HG03196 (cell line): ENCODE data around the gene ZBTB24.
A peak's percentile ranks its signal among the peaks of the same experiment; 100 is the strongest.
"Not testable (repeated sequence)": the region's sequence is repeated elsewhere in the genome, so short reads cannot be mapped to it uniquely, and the experiment has no call there.

Experiments
- ATAC-seq: cut with Tn5 transposase; IDR thresholded peaks from one replicate; pipeline ENCODE4 v1.9.1; 2021; ENCODE audit not compliant: unreplicated experiment

Gene ZBTB24

DNA sequence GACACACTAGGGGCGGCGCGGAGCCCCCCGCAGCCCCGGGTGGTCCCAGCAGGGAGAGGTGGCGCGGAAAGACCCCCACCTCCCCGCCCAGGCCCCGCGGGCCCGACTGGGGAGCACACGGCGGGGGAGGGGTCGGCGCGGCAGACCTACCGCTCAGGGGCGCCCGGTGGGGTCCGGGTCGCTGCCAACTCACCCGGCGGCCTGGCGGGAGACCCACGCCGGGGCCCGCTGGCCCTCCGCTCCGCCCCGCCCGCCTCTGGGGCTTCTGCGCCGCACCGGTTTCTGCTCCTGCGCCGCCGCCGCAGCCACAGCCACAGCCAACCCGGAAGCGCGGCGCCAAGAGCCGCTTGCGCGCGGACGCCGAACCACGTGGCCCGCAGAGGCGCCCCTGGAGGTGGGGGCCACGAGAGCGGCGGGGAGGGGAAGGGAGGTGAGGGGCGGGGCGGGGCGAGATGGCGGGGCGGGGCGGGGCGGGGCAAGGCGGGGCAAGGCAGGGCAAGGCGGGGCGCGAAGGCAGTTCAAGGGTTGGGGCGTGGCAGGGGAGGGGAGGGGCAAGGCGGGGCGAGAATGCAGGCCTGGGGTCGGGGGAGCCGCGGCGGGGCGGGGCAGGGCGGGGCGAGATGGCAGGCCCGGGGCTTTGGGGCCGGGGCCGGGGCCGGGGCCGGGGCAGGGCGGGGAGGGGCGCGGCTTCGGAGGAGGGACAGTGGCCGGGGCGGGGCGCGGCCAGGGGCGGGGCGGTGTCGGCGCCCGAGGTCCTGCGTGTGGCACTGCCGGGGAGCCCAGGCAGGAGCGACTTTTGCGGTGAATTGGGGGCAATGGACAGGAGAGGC, at the start of gene ZBTB24:
ZBTB24 (minus strand) TSS at position 315 of the 830 bp plus-strand sequence. CDS start 1,193 bp downstream, outside the sequence.
- ATAC-seq, result peak; percentile 82

DNA sequence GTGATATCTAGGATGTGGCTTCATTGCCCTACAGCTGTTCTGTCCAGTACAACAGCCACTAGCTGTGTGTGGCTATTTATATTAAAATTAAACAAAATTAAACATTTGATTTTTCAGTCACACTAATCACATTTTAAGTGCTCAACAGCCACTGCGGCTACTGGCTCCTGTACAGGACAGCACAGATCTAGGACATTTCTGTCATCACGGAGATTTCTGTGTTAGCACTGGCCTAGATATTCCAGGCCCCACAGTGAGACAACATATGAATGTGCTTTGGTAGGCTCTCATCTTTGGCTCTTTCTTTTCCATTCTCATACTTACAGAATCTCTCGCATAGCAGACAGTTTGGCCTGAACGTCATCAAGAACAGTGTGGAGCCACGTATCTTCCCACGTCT, 48.4 kb upstream of the ZBTB24 start:
- no peak for ATAC-seq

DNA sequence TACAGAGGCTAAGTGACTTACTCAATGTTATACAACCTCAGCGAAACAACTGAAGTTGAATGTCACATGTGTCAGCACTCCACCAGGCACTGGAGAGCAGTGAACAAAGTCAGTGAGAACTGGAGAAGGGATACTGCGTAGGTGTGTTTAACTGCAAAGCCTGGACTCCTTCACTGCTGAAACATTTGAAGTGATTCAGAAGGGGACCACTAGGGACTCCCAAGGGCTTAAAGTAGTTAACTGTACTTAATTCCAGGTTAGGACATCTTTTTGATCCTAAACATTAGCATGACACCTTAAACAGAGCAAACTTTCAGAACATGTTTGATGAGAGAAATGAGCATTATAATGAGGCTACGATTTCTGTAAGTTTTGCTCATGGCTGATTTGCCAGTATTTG, 45.0 kb upstream of the ZBTB24 start:
- no peak for ATAC-seq

DNA sequence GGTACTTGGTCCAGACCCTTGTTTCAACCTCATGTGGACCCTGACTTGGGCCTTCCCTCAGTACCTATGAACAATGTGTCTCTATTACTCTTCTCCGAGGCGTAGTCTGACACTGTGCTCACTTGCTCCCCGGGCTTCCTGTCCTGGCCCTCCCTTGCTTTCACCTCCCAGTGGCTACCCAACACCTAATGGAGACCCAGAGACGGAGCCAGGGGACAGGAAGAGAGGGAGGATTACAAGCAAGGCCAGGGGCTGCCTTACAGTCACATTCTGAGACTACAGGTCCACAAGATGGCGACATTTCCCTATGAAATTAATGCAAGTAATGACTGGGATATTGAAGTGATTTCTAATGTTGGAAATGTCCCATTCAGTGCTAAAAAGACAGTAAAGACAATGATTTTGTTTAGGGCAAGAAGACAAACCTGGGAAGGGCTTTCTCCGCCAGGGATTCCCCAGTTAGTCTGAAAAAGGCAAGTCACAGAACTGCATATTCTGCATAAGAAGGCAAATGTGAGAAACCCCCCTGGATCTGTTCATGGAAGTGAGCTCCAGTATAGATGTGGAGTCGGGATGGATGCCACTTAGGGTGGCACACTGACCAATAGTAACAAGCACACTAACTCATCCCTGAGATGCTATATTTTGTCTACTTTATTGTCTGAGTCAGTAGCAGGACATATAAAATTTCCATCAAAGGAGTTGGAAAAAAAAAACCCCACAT, 44.0 kb upstream of the ZBTB24 start:
- ATAC-seq, result no peak

DNA sequence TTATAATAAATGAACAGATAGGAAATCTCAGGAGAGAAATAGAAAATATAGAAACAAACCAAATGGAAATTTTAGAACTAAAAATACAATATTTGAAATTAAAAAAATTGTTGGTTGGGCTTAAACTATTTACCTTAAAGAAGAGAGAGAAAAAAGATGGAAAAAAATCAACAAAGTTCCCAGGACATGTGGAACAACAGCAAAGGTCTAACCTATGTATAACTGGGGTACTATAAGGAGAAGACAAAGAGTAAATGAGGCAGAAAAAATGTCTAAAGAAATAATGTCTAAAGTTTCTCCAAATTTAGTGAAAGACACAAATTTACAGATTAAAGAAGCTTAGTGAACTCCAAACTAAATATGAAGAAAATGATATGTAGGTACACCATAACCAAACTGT, 41.1 kb upstream of the ZBTB24 start:
- no peak for ATAC-seq

DNA sequence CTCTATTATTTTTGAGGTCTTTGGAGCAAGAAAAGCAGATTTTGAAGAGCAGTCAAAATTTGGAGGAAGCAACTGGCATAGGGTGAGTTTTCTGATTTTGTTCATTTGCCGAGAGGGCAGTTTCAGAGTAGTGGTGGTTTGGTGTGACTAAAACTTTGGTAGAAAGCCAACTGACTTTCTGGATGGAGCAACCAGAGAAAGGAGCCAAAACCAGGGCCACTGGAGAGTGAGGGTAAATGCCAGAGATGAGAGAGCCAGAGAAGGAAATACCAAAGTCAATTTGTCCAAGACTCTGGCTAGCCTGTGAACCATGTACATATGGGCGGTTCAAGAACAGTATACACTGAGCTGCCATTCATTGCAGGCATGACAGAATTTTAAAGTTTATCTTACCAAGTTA, 40.5 kb upstream of the ZBTB24 start:
- no peak for ATAC-seq

DNA sequence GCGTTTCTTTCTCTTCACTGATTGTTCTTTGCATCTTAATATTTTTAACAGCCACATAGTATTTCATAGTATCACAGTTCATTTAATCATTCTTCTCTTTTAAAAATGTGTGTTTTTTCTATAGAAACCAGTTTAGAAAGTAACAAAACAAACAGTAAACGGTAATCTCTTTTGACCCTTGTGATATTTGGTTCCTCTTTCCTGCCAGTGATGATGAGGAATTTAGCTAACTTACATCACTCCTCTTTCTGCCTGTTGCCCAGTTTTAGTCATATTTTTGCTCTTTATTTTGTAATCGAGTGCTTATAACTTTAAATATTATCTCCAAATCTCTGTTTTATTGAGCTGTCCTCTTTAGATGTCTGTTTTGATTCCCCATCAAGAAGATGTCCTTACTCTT, 38.1 kb upstream of the ZBTB24 start:
- ATAC-seq, result no peak

DNA sequence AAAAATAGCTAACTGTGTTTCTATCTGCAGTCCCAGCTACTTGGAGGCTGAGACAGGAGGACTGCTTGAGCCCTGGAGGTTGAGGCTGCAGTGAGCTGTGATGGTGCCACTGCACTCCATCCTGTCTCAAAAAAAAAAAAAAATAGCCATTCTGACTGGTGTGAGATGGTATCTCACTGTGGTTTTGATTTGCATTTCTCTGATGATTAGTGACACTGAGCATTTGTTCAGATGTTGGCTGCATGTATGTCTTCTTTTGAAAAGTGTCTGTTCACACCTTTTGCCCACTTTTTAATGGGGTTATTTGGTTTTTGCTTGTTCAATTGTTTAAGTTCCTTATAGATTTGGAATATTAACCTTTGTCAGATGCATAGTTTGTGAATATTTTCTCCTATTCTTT, 36.6 kb upstream of the ZBTB24 start:
- ATAC-seq, result not testable (repeated sequence)

DNA sequence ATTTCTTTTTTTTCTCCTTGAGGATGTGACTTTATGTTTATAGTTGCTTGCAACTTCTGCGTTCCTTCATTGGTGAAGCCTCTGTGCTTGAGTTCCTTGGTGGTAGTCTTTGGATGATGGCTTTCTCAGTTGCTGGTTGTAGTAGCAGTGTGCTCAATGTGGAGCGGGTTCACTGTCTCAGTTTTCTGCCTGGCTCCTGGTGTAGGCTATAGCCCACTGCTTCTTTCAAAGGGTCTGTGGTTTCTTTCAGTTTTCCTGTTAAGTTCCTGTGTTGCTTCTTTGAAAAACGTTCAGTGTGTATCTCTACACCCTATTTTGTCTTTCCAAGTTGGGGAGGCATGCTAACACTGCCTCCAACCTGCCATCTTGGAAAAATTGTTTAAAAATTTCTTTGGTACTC, 33.9 kb upstream of the ZBTB24 start:
- no peak for ATAC-seq

DNA sequence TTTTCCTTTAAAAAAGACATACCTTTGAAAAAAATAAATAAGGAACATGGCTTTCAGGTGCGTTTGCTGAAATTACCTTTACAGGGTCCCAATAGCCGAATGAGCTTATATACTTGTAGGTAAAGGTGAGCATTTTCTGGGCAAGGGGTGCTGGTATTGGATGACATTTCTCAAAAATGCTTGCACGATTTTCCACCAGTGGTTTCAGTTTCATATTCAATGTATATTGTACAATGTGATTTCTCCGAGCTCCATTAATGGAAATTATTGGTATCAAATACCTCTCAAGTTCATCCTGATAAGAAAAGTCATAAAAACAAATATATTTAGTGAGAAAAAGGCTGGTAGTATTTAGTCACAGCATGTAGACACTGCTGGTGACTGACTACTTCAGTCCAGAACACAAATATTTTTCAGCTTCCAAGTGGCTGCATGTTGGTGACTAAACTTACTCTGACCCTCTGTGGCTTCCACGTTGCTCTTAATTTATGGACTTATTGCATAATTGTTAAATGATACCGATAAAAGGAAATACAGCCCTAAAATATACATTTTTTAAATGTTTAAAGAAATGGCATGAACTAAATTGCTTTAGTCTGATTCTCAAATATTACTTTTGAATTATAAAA, 32.9 kb upstream of the ZBTB24 start:
- ATAC-seq, result no peak

DNA sequence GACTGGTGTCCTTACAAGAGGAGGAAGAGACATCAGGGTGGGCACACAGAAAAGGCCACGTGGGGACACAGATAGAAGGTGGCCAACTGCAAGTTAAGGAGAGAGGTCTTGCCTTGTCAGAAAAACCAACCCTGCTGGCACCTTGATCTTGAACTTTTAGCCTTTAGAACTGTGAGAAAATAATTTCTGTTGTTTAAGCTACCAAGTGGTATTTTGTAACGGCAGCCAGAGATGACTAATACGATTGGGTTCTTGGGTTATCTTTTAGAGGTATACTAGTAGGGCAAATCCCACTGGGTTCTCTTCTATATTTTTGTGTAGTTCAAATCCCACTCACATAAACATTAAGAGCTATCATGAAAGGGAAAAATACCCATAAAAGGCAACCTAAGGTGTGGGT, 31.9 kb upstream of the ZBTB24 start:
- ATAC-seq, result no peak

DNA sequence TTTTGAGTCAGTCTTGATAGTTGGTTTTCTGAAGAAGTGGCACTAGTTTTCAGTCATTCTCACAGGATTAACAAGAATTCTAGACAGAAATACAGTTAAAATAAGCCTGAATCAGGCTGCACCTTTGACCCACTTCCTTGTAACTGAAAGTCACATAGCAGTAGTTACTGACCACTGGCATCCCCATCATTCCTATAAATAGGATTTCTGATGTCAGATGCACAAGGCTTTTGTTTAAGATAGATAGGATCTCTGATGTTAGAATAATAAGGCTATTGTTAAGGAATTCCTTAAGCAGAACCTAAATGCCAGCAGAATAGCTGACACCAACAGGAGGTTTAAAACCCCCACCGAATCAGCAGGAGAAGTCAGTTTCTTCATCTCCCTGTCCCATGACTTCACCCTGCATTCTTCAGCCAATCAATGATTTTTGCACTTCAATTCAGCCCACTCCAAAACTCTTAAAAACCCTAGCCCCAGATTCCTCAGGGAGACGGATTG, 30.6 kb upstream of the ZBTB24 start:
- no peak for ATAC-seq

DNA sequence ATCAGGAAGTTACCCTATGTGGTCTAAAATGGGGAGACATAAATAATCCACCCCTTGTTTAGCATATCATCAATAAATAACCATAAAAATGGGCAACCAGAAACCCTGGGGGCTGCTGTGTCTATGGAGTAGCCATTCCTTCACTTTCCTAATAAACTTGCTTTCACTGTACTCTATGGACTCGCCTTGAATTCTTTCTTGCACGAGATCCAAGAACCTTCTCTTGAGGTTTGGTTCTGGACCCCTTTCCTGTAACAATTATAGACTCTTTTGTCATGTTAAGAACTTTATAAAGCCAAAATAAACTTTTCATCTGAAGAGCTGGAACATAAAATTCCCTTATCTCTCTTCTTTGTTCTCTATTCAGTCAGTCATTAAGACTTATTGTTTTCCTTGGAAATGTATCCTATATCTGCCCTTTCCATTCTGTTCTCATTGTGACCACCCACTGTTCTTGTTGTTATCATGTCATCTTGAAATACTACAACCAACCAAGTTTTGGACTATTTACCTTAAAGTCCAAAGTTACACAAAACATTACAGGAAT, 29.3 kb upstream of the ZBTB24 start:
- ATAC-seq, result no peak

DNA sequence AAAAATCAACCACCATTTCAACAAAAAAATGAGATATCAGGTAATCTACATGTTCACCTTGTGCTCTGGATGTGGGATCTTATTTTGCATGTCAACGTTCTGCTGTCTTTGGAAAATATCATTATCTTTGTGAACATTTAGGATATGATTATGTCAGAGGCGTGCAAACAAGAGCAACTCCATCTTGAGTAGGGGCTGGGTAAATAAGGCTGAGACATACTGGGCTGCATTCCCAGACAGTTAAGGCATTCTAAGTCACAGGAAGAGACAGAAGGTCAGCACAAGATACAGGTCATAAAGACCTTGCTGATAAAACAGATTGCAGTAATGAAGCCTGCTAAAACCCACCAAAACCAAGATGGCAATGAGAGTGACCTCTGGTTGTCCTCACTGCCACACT, 28.8 kb upstream of the ZBTB24 start:
- ATAC-seq, result no peak

DNA sequence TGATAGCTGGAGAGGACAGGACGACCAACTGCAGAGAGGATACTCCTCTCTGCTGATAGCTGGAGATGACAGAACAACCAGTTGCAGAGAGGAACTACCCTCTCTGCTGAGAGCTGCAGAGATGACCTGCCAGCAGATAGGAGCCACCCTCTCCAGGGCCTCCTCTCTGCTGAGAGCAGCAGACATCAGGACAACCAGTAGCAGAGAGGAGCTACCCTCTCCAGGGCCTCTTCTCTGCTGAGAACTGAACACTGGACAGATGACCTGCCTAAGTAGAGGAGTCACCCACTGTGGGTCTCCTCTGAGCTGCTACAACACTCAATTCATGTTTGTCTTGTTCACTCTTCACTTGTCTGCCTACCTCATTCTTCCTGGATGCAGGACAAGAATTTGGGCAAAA, 27.3 kb upstream of the ZBTB24 start:
- ATAC-seq, result no peak

DNA sequence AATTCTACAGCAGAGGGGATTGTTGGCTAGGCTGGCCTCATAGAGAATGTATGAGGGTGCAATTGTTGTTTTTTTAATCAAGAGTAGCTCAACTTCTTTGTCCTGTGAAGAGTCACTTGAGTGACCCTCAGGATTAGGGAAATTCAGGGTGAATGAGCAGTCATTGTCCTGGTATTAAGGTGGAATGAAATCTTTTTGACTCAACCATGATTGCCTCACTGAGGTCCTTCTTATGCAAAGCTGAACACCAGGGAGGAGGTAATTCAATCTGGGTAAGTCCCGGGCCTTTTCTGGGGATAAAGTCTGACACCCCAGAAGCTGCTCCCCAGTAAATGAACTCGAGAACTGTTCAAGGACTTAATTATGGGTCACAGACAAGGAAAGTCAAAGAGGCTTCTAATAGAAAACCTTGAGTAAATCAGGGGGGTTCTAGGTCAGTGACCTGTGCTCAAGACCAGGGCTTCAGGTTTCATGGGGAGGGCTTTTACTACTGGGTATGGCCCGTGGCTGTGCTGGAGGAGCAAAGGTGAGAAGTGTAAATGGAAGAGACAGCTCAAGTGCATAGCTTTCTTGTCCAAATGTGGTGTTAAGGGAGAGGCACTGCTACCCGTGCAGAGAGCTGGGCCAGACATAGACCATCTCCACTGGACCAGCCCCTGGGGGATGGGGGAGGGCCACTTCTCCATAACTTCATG, 25.3 kb upstream of the ZBTB24 start:
- ATAC-seq, result no peak

DNA sequence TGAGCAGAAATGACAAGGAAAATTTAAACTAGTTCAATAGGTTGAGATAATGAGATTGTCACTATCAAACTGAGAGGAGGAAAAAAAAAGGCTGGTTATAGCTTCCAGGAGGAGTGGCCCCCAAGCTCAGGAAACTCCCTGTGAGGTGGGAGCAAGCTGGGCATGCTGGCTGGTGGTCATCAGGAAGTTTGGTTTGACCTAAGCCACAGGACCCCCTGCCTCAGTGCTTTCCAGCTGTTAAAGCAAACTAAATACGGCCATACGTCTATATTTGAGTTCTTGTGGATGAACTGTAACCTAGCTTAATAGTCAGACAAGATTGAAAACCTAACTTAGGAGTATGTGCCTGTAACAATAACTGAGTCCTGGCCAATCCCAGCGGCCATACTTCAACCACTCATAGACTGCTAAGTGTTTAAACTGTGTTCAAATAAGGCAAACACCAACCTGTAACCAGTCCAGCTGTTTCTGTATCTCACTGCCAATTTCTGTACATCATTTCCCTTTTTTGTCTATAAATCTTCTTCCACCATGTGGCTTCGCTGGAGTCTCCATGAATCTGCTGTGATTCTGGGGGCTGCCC, 24.6 kb upstream of the ZBTB24 start:
- no peak for ATAC-seq

DNA sequence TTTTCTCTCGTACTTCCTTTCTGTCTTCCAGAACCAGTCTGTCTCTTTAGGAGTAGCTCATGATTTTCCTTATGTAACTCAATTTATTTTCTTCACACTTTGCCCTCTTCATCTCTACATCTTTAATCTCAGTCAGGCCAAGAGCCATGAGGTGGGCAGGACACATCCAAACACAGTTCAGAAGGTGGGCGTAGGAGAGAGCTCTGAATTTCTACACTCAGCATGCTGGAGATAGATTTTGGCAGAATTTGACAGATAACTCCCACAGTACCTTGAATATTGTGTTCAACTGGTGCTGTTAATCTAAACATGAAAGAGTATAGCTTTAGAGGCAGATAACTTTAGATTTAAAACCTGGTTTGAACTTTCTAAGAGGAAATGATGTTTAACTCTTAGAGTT, 23.8 kb upstream of the ZBTB24 start:
- ATAC-seq, result no peak

DNA sequence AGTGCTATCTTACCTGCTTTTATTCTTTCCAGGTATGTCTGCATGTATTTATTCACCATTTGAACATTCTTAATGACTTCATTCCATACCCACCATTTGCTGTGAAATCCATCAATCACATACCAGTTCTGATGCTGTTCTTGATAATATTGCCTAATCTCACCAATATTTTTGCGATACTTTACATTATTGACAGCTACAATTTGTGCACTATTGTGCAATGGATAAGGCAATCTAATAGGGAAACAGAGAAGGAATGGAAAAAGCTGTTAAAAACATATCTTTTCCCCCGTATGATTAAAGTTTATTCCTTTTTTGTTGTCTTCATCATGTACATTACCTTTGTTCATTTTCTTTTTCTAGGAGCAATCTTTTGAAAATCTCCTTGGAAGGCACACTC, 23.3 kb upstream of the ZBTB24 start:
- no peak for ATAC-seq
